ENCODE data around the gene NECTIN1.

- TF ChIP-seq CTCF (IDR thresholded peaks at IDR 0.05 in 2 of 3, conservative IDR thresholded peaks at IDR 0.05 in 1 of 3; ENCODE audit: borderline replicate concordance in 1 of 3, insufficient read depth in 1 of 3, low read depth in 2 of 3, low read length in 2 of 3) = no peak
- no peak for TF ChIP-seq RAD21 (IDR thresholded peaks at IDR 0.05; ENCODE audit: low read depth)
- TF ChIP-seq EZH2 (IDR thresholded peaks at IDR 0.05) = no peak
- no peak for TF ChIP-seq POLR2AphosphoS5 (IDR thresholded peaks at IDR 0.05; ENCODE audit: low read depth, low read length)
- no peak for TF ChIP-seq ATF3 (IDR thresholded peaks at IDR 0.05)
- TF ChIP-seq ZNF274 (IDR thresholded peaks at IDR 0.05; ENCODE audit: low read depth, low read length) = no peak
- TF ChIP-seq POLR2A (IDR thresholded peaks at IDR 0.05; ENCODE audit: borderline replicate concordance, extremely low read depth, insufficient read depth, insufficient read length) = no peak
- TF ChIP-seq TCF7L2 (IDR thresholded peaks at IDR 0.05; ENCODE audit: borderline replicate concordance, extremely low read depth, insufficient read depth, insufficient read length) = no peak
- no peak for TF ChIP-seq YY1 (IDR thresholded peaks at IDR 0.05; ENCODE audit: extremely low read depth, insufficient replicate concordance, low read depth, low read length)
- TF ChIP-seq SP1 (IDR thresholded peaks at IDR 0.05; ENCODE audit: low read depth) = no peak
- no peak for TF ChIP-seq FOSL1 (IDR thresholded peaks at IDR 0.05; ENCODE audit: low read depth)
- TF ChIP-seq EGR1 (IDR thresholded peaks at IDR 0.05; ENCODE audit: low read depth) = no peak
- no peak for TF ChIP-seq EZH2phosphoT487 (IDR thresholded peaks at IDR 0.05; ENCODE audit: borderline replicate concordance)
- no peak for TF ChIP-seq REST (IDR thresholded peaks at IDR 0.05; ENCODE audit: low read depth)
Observed at GRCh38 chr11:119699227-119699626, 29.8 kb downstream of the NECTIN1 start.

Data from HCT116 (cell line).